ENCODE results near the gene RAD51B. TPM values are rescaled to one million over a fixed set of nuclear protein-coding genes. Genes with fewer than 3 reads are reported as not detected.

The RAD51B gene
- polyA plus RNA-seq, 1 donor (not counting 4 experiments of a cell fraction or from before 2014, with no cell fraction given): 13.3 TPM

- Histone ChIP-seq H3K79me2 (ENCODE audit: control insufficient read depth, insufficient read depth, low read length) (no peaks in the 10 kb centered on the region), H3K4me2 (ENCODE audit: control insufficient read depth, extremely low read depth, insufficient read depth, low read depth, low read length) (no peak overlapping the region), H3K36me3 (ENCODE audit: control insufficient read depth in 2 of 2, extremely low read depth in 1 of 2, insufficient read depth in 2 of 2, low read length in 2 of 2) (no peaks in the 10 kb centered on the region), H2AFZ (ENCODE audit: control insufficient read depth, low read length) (no peak overlapping the region), H3K9me1 (ENCODE audit: control insufficient read depth, extremely low read depth, insufficient read depth, low read length) (no peaks in the 10 kb centered on the region), H3K4me3 (ENCODE audit: control insufficient read depth in 2 of 3, extremely low read depth in 1 of 3, insufficient read depth in 2 of 3, low read depth in 1 of 3, low read length in 3 of 3) (no peak overlapping the region), H3K4me1 (ENCODE audit: control insufficient read depth, extremely low read depth, insufficient read depth, low read length) (peaks cover 46% of the 10 kb centered on the region), H3K27me3 (ENCODE audit: control insufficient read depth, extremely low read depth, insufficient read depth, low read length) (no peaks in the 10 kb centered on the region), H3K9me3 (ENCODE audit: control insufficient read depth, low read depth, low read length) (no peaks in the 10 kb centered on the region), H4K20me1 (ENCODE audit: control insufficient read depth, extremely low read depth, insufficient read depth, low read length) (no peaks in the 10 kb centered on the region), H3K27ac (ENCODE audit: control insufficient read depth, insufficient read depth, low read length) (no peak overlapping the region), H3K9ac (ENCODE audit: control insufficient read depth, extremely low read depth, insufficient read depth, low read length) (no peak overlapping the region)
- peak; percentile 5 for FAIRE-seq
- DNase-seq (ENCODE audit: low read depth, low spot score): no peak
- dilution Hi-C loops (cut with MboI; ENCODE audit: extremely low pct_ligation_motif_present, low sequenced_read_pairs): no loop called here
- TF ChIP-seq CTCF (optimal IDR thresholded peaks at IDR 0.05 in 1 of 3, IDR thresholded peaks at IDR 0.05 in 1 of 3, conservative IDR thresholded peaks at IDR 0.05 in 1 of 3; ENCODE audit: extremely low read depth in 1 of 3, insufficient read depth in 2 of 3, low read length in 3 of 3) (no peak), EZH2 (IDR thresholded peaks at IDR 0.05; ENCODE audit: low read length) (no peak)
Measured at GRCh38 chr14:68148763-68149162, 329.2 kb downstream of the RAD51B start.

DNA sequence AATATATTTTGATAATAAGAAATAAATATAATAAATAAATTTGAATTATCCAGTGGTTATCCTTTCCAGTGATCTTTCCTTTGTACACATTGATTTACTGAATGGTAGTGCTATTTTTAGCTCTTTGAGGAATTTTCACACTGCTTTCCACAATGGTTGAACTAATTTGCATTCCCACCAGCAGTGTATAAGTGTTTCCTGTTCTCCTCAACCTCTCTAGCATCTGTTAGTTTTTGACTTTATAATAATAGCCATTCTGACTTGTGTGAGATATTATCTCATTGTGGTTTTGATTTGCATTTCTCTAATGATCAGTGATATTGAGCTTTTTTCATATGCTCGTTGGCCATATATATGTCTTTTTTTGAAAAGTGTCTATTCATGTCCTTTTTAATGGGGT lies 333.7 kb downstream of the RAD51B start:
- no peaks in the 10 kb centered on the region for H3K9me1 ChIP-seq (ENCODE audit: control insufficient read depth, extremely low read depth, insufficient read depth, low read length)
- H3K4me1 ChIP-seq (ENCODE audit: control insufficient read depth, extremely low read depth, insufficient read depth, low read length): peaks cover 12% of the 10 kb centered on the region
- no peaks in the 10 kb centered on the region for H4K20me1 ChIP-seq (ENCODE audit: control insufficient read depth, extremely low read depth, insufficient read depth, low read length)
- H3K79me2 ChIP-seq (ENCODE audit: control insufficient read depth, insufficient read depth, low read length): no peaks in the 10 kb centered on the region
- no peak for FAIRE-seq
- H2AFZ ChIP-seq (ENCODE audit: control insufficient read depth, low read length): no peak overlapping the region
- dilution Hi-C loops (cut with MboI; ENCODE audit: extremely low pct_ligation_motif_present, low sequenced_read_pairs): no loop called here
- no peaks in the 10 kb centered on the region for H3K9me3 ChIP-seq (ENCODE audit: control insufficient read depth, low read depth, low read length)
- no peak for DNase-seq (ENCODE audit: low read depth, low spot score)
- H3K4me2 ChIP-seq (ENCODE audit: control insufficient read depth, extremely low read depth, insufficient read depth, low read depth, low read length): no peak overlapping the region
- no peak overlapping the region for H3K4me3 ChIP-seq (ENCODE audit: control insufficient read depth in 2 of 3, extremely low read depth in 1 of 3, insufficient read depth in 2 of 3, low read depth in 1 of 3, low read length in 3 of 3)
- H3K36me3 ChIP-seq (ENCODE audit: control insufficient read depth in 2 of 2, extremely low read depth in 1 of 2, insufficient read depth in 2 of 2, low read length in 2 of 2): no peaks in the 10 kb centered on the region
- H3K27ac ChIP-seq (ENCODE audit: control insufficient read depth, insufficient read depth, low read length): no peak overlapping the region
- H3K9ac ChIP-seq (ENCODE audit: control insufficient read depth, extremely low read depth, insufficient read depth, low read length): no peak overlapping the region
- TF ChIP-seq EZH2 (IDR thresholded peaks at IDR 0.05; ENCODE audit: low read length): no peak
- TF ChIP-seq CTCF (optimal IDR thresholded peaks at IDR 0.05 in 1 of 3, IDR thresholded peaks at IDR 0.05 in 1 of 3, conservative IDR thresholded peaks at IDR 0.05 in 1 of 3; ENCODE audit: extremely low read depth in 1 of 3, insufficient read depth in 2 of 3, low read length in 3 of 3): no peak
- H3K27me3 ChIP-seq (ENCODE audit: control insufficient read depth, extremely low read depth, insufficient read depth, low read length): no peaks in the 10 kb centered on the region

All from keratinocyte (primary cell).